BLaER1 (cell line): Measurements from ENCODE around the gene PNPLA7.

Source experiments
- H3K27ac ChIP-seq: shearing (Covaris generic); formaldehyde crosslinking; 2 replicates; pipeline ENCODE4 v1.8.1; 2022
- H3K27me3 ChIP-seq: shearing (Covaris generic); formaldehyde crosslinking; 2 replicates; pipeline ENCODE4 v1.8.1; 2022
- H3K36me3 ChIP-seq: shearing (Covaris generic); formaldehyde crosslinking; 2 replicates; pipeline ENCODE4 v1.8.1; 2022
- H3K4me1 ChIP-seq: shearing (Covaris generic); formaldehyde crosslinking; 2 replicates; pipeline ENCODE4 v1.8.1; 2022
- H3K4me2 ChIP-seq: shearing (Covaris generic); formaldehyde crosslinking; 2 replicates; pipeline ENCODE4 v1.8.1; 2022
- H3K4me3 ChIP-seq: shearing (Covaris generic); formaldehyde crosslinking; 2 replicates; pipeline ENCODE4 v1.8.1; 2022
- H3K9ac ChIP-seq: shearing (Covaris generic); formaldehyde crosslinking; 2 replicates; pipeline ENCODE4 v1.8.1; 2022
- H3K9me3 ChIP-seq: shearing (Covaris generic); formaldehyde crosslinking; 2 replicates; pipeline ENCODE4 v1.8.1; 2022
- H4K20me1 ChIP-seq: shearing (Covaris generic); formaldehyde crosslinking; 2 replicates; pipeline ENCODE4 v1.8.1; 2022
- Cebpa-rat ChIP-seq: shearing (Covaris generic); IDR thresholded peaks from 2 replicates; pipeline ENCODE4 v1.8.1; 2022

Gene PNPLA7

GRCh38 chr9:137482094-137482781 lies 68.0 kb downstream of the PNPLA7 start:
- Histone ChIP-seq H3K36me3 (peaks cover 7% of the 10 kb centered on the region; the same call in 1 of the 2 replicates), H3K9ac (no peak overlapping the region), H4K20me1 (0 out of 2 replicates have a peak, but pooled peaks cover 7% of the 10 kb centered on the region), H3K27me3 (no peaks in the 10 kb centered on the region), H3K9me3 (peaks cover 1% of the 10 kb centered on the region), H3K4me1 (peaks cover 36% of the 10 kb centered on the region), H3K4me2 (peak overlapping the region; percentile 52), H3K27ac (peak overlapping the region; percentile 10; the same call in 1 of the 2 replicates), H3K4me3 (no peak overlapping the region)
- TF ChIP-seq Cebpa-rat, result no peak

GRCh38 chr9:137480686-137481683 lies 69.2 kb downstream of the PNPLA7 start:
- Histone ChIP-seq H3K9ac (no peak overlapping the region), H3K27me3 (no peaks in the 10 kb centered on the region), H3K27ac (no peak overlapping the region), H3K4me3 (no peak overlapping the region), H3K9me3 (peaks cover 14% of the 10 kb centered on the region), H4K20me1 (no peaks in the 10 kb centered on the region), H3K36me3 (peaks cover 15% of the 10 kb centered on the region; the same call in 1 of the 2 replicates), H3K4me2 (peak overlapping the region; percentile 52; the same call in 1 of the 2 replicates), H3K4me1 (peaks cover 24% of the 10 kb centered on the region)
- no peak for TF ChIP-seq Cebpa-rat

- Histone ChIP-seq H3K27ac (no peak overlapping the region), H4K20me1 (no peaks in the 10 kb centered on the region), H3K36me3 (peaks cover 18% of the 10 kb centered on the region; the same call in 1 of the 2 replicates), H3K4me1 (peaks cover 23% of the 10 kb centered on the region), H3K4me2 (no peak overlapping the region), H3K9ac (no peak overlapping the region), H3K4me3 (no peak overlapping the region), H3K27me3 (no peaks in the 10 kb centered on the region), H3K9me3 (peaks cover 23% of the 10 kb centered on the region)
- no peak for TF ChIP-seq Cebpa-rat
Observed at GRCh38 chr9:137479892-137480685, 70.1 kb downstream of the PNPLA7 start.

- Histone ChIP-seq H3K27me3 (no peaks in the 10 kb centered on the region), H3K27ac (no peak overlapping the region), H3K36me3 (peaks cover 20% of the 10 kb centered on the region; the same call in 1 of the 2 replicates), H4K20me1 (no peaks in the 10 kb centered on the region), H3K4me1 (peaks cover 17% of the 10 kb centered on the region), H3K4me2 (no peak overlapping the region), H3K9me3 (peaks cover 31% of the 10 kb centered on the region), H3K4me3 (no peak overlapping the region), H3K9ac (no peak overlapping the region)
- TF ChIP-seq Cebpa-rat, result no peak
Observed at GRCh38 chr9:137478962-137479861, 71.0 kb downstream of the PNPLA7 start.

GRCh38 chr9:137478613-137478961 lies 71.6 kb downstream of the PNPLA7 start:
- Histone ChIP-seq H3K27ac (no peak overlapping the region), H3K4me1 (peaks cover 17% of the 10 kb centered on the region), H3K27me3 (no peaks in the 10 kb centered on the region), H4K20me1 (no peaks in the 10 kb centered on the region), H3K4me2 (no peak overlapping the region), H3K9ac (no peak overlapping the region), H3K4me3 (no peak overlapping the region), H3K36me3 (peaks cover 20% of the 10 kb centered on the region; the same call in 1 of the 2 replicates), H3K9me3 (peaks cover 38% of the 10 kb centered on the region)
- no peak for TF ChIP-seq Cebpa-rat

- H3K36me3 ChIP-seq, result peaks cover 22% of the 10 kb centered on the region
- no peaks in the 10 kb centered on the region for H3K27me3 ChIP-seq
- H3K4me3 ChIP-seq, result no peak overlapping the region
- H3K27ac ChIP-seq, result no peak overlapping the region
- peaks cover 44% of the 10 kb centered on the region for H3K9me3 ChIP-seq
- no peak overlapping the region for H3K4me2 ChIP-seq
- no peaks in the 10 kb centered on the region for H4K20me1 ChIP-seq
- peaks cover 17% of the 10 kb centered on the region for H3K4me1 ChIP-seq
- no peak overlapping the region for H3K9ac ChIP-seq
- TF ChIP-seq Cebpa-rat, result no peak
Observed at GRCh38 chr9:137477778-137478612, 72.2 kb downstream of the PNPLA7 start.

GRCh38 chr9:137476856-137477255 lies 73.3 kb downstream of the PNPLA7 start:
- H3K9ac ChIP-seq, result no peak overlapping the region
- H3K4me3 ChIP-seq, result no peak overlapping the region
- peaks cover 23% of the 10 kb centered on the region for H3K36me3 ChIP-seq
- no peaks in the 10 kb centered on the region for H3K27me3 ChIP-seq
- H3K4me2 ChIP-seq, result no peak overlapping the region
- no peak overlapping the region for H3K27ac ChIP-seq
- TF ChIP-seq Cebpa-rat, result no peak
- H3K9me3 ChIP-seq, result peaks cover 55% of the 10 kb centered on the region
- H3K4me1 ChIP-seq, result peaks cover 10% of the 10 kb centered on the region
- H4K20me1 ChIP-seq, result no peaks in the 10 kb centered on the region

GRCh38 chr9:137475666-137476065 lies 74.5 kb downstream of the PNPLA7 start:
- TF ChIP-seq Cebpa-rat, result no peak
- H3K4me3 ChIP-seq, result no peak overlapping the region
- no peaks in the 10 kb centered on the region for H3K27me3 ChIP-seq
- no peak overlapping the region for H3K9ac ChIP-seq
- no peak overlapping the region for H3K4me2 ChIP-seq
- peaks cover 14% of the 10 kb centered on the region for H3K4me1 ChIP-seq
- H4K20me1 ChIP-seq, result no peaks in the 10 kb centered on the region
- peaks cover 22% of the 10 kb centered on the region for H3K36me3 ChIP-seq
- no peak overlapping the region for H3K27ac ChIP-seq
- peaks cover 56% of the 10 kb centered on the region for H3K9me3 ChIP-seq
